T follicular helper cell (primary cell): Measurements from ENCODE around the gene SCIMP.
"Not testable (repeated sequence)": the region's sequence is repeated elsewhere in the genome, so short reads cannot be mapped to it uniquely, and the experiment has no call there.

ENCODE experiments used
- DNase-seq: peaks from one replicate; pipeline ENCODE4 v3.0.0-alpha.2; 2020; ENCODE audit warnings: low read depth

SCIMP gene

GRCh38 chr17:5184288-5184687, 50.4 kb downstream of the SCIMP start:
- no peak for DNase-seq

GRCh38 chr17:5183410-5183793, 51.3 kb downstream of the SCIMP start:
- DNase-seq = no peak

- no peak for DNase-seq
These were observed 51.9 kb downstream of the SCIMP start for GRCh38 chr17:5182597-5183409.

GRCh38 chr17:5181509-5182305, 53.0 kb downstream of the SCIMP start:
- DNase-seq = no peak

GRCh38 chr17:5179003-5179402, 55.7 kb downstream of the SCIMP start:
- DNase-seq = no peak

GRCh38 chr17:5175027-5175426, 59.6 kb downstream of the SCIMP start:
- DNase-seq = not testable (repeated sequence)

GRCh38 chr17:5165791-5166564, 68.7 kb downstream of the SCIMP start:
- DNase-seq = not testable (repeated sequence)

GRCh38 chr17:5164436-5164835, 70.2 kb downstream of the SCIMP start:
- DNase-seq = no peak

- DNase-seq = not testable (repeated sequence)
These were observed 72.9 kb downstream of the SCIMP start for GRCh38 chr17:5161793-5162192.

GRCh38 chr17:5160702-5161101, 74.0 kb downstream of the SCIMP start:
- DNase-seq = not testable (repeated sequence)
